HG02970 (cell line): ENCODE results near the gene TMEM240.
"Not testable (repeated sequence)": the region's sequence is repeated elsewhere in the genome, so short reads cannot be mapped to it uniquely, and the experiment has no call there.

Source experiments
- ATAC-seq: cut with Tn5 transposase; IDR thresholded peaks from one replicate; pipeline ENCODE4 v1.9.1; 2021; ENCODE audit warnings: mild to moderate bottlenecking, moderate library complexity, moderate number of reproducible peaks; ENCODE audit not compliant: unreplicated experiment, low FRiP score

The TMEM240 gene

DNA sequence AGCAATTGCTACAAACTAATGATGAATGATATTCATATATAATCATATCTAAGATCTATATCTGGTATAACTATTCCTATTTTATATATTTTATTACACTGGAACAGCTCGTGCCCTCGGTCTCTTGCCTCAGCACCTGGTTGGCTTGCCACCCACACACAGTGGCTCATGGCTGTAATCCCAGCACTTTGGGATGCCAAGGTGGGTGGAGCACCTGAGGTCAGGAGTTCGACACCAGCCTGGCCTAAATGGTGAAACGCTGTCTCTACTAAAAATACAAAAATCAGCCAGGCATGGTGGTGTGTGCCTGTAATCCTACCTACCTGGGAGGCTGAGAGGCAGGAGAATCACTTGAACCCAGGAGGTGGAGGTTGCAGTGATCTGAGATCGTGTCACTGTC is 34.6 kb downstream of the TMEM240 start:
- not testable (repeated sequence) for ATAC-seq

DNA sequence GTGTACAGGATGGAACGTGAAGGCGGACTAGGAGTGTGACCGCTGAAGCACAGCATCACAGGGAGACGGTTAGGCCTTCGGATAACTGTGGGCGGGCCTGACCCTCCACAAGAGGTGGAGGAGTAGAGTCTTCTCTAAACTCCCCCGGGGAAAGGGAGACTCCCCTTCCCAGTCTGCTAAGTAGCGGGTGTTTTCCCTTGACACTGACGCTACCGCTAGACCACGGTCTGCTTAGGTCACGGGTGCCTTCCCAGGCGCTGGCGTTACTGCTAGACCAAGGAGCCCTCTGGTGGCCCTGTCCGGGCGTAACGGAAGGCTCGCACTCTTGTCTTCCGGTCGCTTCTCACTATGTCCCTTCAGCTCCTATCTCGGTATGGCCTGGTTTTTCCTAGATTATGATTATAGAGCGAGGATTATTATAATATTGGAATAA is 35.0 kb downstream of the TMEM240 start:
- ATAC-seq: not testable (repeated sequence)

DNA sequence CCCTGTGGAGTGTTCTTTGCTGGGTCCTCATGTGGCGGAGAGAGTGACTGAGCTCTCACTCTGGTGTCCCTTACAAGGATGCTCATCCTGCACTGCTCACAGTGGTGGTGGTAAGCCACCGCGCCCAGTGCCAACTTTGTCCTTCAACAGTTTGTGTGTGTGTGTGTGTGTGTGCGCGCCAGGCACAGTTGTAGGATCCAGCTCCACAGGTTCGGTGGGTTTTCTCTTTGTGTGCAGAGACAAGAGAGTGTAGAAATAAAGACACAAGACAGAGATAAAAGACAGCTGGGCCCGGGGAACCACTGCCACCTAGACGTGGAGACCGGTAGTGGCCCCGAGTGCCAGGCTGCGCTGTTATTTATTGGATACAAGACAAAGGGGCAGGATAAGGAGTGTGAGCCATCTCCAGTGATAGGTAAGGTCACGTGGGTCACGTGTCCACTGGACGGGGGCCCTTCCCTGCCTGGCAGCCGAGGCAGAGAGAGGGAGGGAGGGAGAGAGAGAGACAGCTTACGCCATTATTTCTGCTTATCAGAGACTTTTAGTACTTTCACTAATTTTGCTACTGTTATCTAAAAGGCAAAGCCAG is 35.6 kb downstream of the TMEM240 start:
- ATAC-seq: not testable (repeated sequence)

- not testable (repeated sequence) for ATAC-seq
Observed at GRCh38 chr1:1495461-1495975, 44.9 kb downstream of the TMEM240 start.

DNA sequence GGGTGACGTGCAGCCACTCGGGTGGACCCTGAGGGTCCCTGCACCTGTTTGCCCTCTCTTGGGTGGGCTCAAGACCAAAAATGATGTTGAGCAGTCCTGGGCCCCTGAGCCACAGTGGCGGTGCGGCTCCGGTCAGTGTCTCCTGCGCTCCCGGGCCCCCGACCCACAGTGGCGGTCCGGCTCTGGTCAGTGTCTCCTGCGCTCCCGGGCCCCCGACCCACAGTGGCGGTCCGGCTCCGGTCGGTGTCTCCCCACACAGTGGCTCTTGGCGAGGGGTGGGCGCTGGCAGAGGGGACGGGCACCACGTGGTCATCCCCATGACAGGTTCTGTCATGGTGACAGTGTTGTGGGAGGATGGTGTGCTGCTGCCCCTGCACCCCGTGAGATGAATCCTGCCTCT is 46.1 kb downstream of the TMEM240 start:
- not testable (repeated sequence) for ATAC-seq

GRCh38 chr1:1491601-1492000 is 48.8 kb downstream of the TMEM240 start:
- no peak for ATAC-seq

- ATAC-seq: no peak
Observed at GRCh38 chr1:1490633-1491230, 49.7 kb downstream of the TMEM240 start.

GRCh38 chr1:1489861-1490260 is 50.6 kb downstream of the TMEM240 start:
- ATAC-seq: no peak

GRCh38 chr1:1489231-1489630 is 51.2 kb downstream of the TMEM240 start:
- no peak for ATAC-seq

- no peak for ATAC-seq
Observed at GRCh38 chr1:1487701-1488100, 52.7 kb downstream of the TMEM240 start.

DNA sequence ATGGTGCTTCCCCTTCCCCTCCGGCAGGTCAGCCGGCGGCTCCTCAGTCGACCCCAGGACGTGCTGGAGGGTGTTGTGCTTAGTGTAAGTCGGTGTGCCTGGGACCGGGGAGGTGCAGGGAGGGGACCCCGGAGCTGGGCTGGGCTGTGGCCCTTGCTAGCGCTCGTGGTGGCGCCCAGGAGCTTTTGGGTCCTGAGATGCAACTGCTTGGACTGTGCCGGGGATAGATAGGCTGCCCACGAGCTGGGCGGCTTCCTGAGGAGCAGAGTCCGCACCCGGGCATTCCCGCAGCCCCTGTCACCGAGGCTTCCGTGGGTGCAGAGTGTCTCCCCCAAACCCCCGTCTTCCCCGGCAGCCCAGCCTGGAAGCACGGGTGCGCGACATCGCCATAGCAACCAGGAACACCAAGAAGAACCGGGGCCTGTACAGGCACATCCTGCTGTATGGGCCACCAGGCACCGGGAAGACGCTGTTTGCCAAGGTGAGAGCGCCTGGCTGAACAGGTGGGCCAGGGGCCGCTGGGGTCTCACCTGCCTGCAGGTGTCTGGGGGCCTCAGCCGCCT is 54.6 kb downstream of the TMEM240 start:
- ATAC-seq: not testable (repeated sequence)

- not testable (repeated sequence) for ATAC-seq
Observed at GRCh38 chr1:1484976-1485750, 55.3 kb downstream of the TMEM240 start.
